Measurements from ENCODE around the gene PPP1R7. TPM values are rescaled to one million over a fixed set of nuclear protein-coding genes. Genes with fewer than 3 reads are reported as not detected.

PPP1R7 gene
- total RNA-seq, 1 experiment from 2014 or later, result 49.1 TPM

DNA sequence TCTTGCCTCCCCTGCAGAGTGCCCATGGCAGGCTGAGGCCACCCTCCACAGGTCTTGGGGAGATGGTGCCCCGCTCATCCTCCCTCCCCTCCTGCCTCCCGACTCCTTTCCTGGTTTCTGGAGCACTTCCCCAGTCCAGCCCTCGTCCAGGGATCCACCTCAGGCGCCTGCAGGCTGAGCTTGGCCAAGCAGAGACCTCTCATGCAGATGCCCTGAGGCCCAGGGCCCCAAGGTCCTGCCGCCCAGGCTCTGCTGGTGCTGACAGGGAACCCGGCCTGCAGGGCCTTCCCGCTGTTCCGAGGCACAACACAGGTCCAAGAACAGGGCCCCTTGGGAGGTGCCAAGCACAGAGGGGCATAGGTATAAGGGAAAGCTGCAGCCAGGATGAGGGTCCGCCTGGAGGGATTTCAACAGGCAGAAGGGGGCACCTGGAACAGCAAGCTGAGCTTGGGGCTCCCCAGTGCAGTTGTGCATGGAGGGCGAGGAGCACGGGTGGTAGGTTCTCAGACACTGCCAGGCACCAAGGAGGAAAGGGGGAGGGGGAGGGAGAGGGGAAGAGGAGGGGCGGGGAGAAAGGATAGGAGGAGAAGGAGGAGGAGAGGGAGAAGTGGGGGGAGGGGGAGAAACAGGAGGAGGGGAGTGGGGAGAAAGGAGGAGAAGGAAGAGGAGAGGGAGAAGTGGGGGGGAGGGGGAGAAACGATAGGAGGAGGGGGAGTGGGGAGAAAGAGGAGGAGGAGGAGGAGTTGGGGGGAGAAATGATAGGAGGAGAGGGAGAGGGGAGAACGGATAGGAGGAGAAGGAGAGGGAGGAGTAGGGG lies 37.0 kb downstream of the PPP1R7 start:
- H3K27me3 Mint-ChIP-seq (ENCODE audit: low read depth), result no peaks in the 10 kb centered on the region
- ChIA-PET POLR2A (no interaction called here), CTCF (interaction anchor here (1.4 to 1.5 kb wide), 2 partner anchors 273 to 347 kb away, joined by 3 read pairs; no protein-coding TSS in a partner anchor)
- H3K4me1 Mint-ChIP-seq, result peaks cover 10% of the 10 kb centered on the region
- no peak for TF ChIP-seq GTF2I (CRISPR knock-in tag; conservative IDR thresholded peaks at IDR 0.05)
- TF ChIP-seq, protein P1, sequence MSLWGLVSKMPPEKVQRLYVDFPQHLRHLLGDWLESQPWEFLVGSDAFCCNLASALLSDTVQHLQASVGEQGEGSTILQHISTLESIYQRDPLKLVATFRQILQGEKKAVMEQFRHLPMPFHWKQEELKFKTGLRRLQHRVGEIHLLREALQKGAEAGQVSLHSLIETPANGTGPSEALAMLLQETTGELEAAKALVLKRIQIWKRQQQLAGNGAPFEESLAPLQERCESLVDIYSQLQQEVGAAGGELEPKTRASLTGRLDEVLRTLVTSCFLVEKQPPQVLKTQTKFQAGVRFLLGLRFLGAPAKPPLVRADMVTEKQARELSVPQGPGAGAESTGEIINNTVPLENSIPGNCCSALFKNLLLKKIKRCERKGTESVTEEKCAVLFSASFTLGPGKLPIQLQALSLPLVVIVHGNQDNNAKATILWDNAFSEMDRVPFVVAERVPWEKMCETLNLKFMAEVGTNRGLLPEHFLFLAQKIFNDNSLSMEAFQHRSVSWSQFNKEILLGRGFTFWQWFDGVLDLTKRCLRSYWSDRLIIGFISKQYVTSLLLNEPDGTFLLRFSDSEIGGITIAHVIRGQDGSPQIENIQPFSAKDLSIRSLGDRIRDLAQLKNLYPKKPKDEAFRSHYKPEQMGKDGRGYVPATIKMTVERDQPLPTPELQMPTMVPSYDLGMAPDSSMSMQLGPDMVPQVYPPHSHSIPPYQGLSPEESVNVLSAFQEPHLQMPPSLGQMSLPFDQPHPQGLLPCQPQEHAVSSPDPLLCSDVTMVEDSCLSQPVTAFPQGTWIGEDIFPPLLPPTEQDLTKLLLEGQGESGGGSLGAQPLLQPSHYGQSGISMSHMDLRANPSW (CRISPR knock-in tag; conservative IDR thresholded peaks at IDR 0.05; ENCODE audit: low read depth), result no peak
- TF ChIP-seq, protein P2, sequence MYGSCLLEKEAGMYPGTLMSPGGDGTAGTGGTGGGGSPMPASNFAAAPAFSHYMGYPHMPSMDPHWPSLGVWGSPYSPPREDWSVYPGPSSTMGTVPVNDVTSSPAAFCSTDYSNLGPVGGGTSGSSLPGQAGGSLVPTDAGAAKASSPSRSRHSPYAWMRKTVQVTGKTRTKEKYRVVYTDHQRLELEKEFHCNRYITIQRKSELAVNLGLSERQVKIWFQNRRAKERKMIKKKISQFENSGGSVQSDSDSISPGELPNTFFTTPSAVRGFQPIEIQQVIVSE (CRISPR knock-in tag; IDR thresholded peaks at IDR 0.05; ENCODE audit: borderline replicate concordance), result no peak
- TF ChIP-seq SMAD3 (CRISPR knock-in tag; IDR thresholded peaks at IDR 0.05; ENCODE audit: borderline replicate concordance), result no peak
- TF ChIP-seq ZNF416 (CRISPR knock-in tag; IDR thresholded peaks at IDR 0.05), result no peak
- no peak for TF ChIP-seq FOXP1 (CRISPR knock-in tag; IDR thresholded peaks at IDR 0.05; ENCODE audit: borderline replicate concordance)
- no peak for TF ChIP-seq ZNF317 (CRISPR knock-in tag; IDR thresholded peaks at IDR 0.05; ENCODE audit: borderline replicate concordance, low read depth)
- no peak for TF ChIP-seq TCF7 (CRISPR knock-in tag; IDR thresholded peaks at IDR 0.05; ENCODE audit: low read depth)
- no peak for TF ChIP-seq ZNF423 (CRISPR knock-in tag; IDR thresholded peaks at IDR 0.05)
- TF ChIP-seq AR (CRISPR knock-in tag; IDR thresholded peaks at IDR 0.05), result no peak
- TF ChIP-seq ZNF671 (CRISPR knock-in tag; IDR thresholded peaks at IDR 0.05), result no peak
- TF ChIP-seq, protein P3, sequence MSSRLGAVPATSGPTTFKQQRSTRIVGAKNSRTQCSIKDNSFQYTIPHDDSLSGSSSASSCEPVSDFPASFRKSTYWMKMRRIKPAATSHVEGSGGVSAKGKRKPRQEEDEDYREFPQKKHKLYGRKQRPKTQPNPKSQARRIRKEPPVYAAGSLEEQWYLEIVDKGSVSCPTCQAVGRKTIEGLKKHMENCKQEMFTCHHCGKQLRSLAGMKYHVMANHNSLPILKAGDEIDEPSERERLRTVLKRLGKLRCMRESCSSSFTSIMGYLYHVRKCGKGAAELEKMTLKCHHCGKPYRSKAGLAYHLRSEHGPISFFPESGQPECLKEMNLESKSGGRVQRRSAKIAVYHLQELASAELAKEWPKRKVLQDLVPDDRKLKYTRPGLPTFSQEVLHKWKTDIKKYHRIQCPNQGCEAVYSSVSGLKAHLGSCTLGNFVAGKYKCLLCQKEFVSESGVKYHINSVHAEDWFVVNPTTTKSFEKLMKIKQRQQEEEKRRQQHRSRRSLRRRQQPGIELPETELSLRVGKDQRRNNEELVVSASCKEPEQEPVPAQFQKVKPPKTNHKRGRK (CRISPR knock-in tag; IDR thresholded peaks at IDR 0.05; ENCODE audit: borderline replicate concordance), result no peak
- TF ChIP-seq ZNF396 (CRISPR knock-in tag; IDR thresholded peaks at IDR 0.05; ENCODE audit: borderline replicate concordance), result no peak
- no peak for TF ChIP-seq CTCF (IDR thresholded peaks at IDR 0.05)
- TF ChIP-seq, protein P4, sequence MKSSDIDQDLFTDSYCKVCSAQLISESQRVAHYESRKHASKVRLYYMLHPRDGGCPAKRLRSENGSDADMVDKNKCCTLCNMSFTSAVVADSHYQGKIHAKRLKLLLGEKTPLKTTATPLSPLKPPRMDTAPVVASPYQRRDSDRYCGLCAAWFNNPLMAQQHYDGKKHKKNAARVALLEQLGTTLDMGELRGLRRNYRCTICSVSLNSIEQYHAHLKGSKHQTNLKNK (CRISPR knock-in tag; IDR thresholded peaks at IDR 0.05), result no peak
- TF ChIP-seq, protein P5, sequence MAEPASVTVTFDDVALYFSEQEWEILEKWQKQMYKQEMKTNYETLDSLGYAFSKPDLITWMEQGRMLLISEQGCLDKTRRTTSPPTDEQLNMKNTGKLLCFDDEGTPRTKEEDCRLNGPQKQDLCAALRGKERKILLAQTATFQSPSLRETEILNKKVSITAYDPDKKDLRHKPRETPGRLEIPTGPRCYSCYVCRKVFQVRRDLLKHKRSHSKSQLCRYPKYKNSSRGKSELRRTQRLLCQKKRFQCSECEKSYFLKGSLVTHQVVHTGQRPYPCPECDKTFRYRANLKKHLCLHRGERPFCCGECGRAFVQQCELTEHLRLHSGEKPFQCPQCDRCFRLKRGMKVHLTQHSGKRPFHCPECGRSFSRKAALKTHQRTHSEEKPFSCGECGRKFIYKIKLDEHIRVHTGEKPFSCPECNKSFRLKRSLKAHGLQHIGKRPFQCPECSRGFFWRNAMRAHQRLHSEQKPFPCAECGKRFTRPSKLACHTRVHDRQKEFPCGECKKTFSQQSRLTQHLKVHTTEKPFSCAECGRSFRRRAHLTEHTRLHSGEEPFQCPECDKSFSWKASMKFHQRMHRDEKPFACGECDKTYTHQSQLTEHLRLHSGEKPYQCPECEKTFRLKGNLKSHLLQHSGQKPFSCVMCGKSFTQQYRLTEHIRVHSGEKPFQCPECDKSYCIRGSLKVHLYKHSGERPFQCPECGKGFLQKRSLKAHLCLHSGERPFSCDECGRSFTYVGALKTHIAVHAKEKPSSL (CRISPR knock-in tag; conservative IDR thresholded peaks at IDR 0.05), result no peak
- H3K27ac Mint-ChIP-seq, result no peak overlapping the region
- H3K9me3 Mint-ChIP-seq, result no peaks in the 10 kb centered on the region
- no peak for DNase-seq (ENCODE audit: low spot score)
- ATAC-seq, result no peak
- no peaks in the 10 kb centered on the region for H3K36me3 Mint-ChIP-seq
- H3K4me3 Mint-ChIP-seq, result no peak overlapping the region

Measured in WTC11 (cell line).